ENCODE data around the gene TBC1D12.
"Not testable (repeated sequence)": the region's sequence is repeated elsewhere in the genome, so short reads cannot be mapped to it uniquely, and the experiment has no call there.

Gene TBC1D12

GRCh38 chr10:94456942-94457341, 54.6 kb downstream of the TBC1D12 start:
- DNase-seq, result no peak

DNA sequence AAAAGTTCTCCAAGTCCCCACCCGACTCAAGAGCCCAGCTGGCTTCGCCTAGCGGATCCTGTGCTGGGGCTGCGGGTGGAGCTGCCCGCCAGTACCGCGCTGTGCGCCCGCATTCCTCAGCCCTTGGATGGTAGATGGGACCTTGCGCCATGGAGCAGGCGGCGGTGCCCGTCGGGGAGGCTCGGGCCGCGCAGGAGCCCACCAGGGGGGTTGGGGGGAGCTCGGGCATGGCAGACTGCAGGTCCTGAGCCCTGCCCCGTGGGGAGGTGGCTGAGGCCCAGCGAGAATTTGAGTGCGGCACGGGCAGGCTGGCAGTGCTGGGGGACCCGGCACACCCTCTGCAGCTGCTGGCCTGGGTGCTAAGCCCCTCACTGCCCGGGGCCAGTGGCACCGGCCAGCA, 57.0 kb downstream of the TBC1D12 start:
- no peak for DNase-seq

- DNase-seq, result no peak
Measured at GRCh38 chr10:94461503-94461902, 59.2 kb downstream of the TBC1D12 start.

- no peak for DNase-seq
Measured at GRCh38 chr10:94462130-94462529, 59.8 kb downstream of the TBC1D12 start.

DNA sequence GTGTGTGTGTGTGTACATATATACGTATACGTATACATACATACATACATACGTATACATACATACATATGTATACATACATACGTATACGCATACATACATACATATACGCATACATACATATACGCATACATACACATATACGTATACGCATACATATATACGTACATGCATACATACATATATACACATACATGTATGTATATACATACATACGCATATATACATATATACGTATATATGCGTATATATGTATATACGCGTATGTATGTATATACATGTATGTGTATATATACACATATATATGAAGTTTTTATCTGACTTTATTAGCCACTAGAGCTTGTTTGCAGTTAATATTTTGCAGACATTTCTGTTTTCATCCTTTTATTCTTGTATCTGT, 63.3 kb downstream of the TBC1D12 start:
- no peak for DNase-seq

DNA sequence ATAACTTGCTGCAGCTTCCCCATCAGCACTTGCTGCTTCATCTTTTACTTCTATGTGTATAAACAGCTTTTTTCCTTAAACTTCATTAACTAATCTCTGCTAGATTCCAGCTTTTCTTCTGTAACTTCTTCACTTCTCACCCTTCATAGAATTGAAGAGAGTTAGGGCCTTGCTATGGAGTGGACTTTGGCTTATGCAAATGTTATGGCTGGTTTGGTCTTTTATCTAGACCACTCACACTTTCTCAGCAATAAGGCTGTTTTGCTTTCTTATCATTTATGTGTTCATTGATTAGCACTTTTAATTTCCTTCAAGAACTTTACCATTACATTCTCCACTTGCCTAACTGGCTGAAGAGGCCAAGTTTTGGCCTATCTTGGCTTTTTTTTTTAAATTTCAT, 79.1 kb downstream of the TBC1D12 start:
- DNase-seq, result no peak

GRCh38 chr10:94483970-94484369, 81.6 kb downstream of the TBC1D12 start:
- DNase-seq, result no peak

DNA sequence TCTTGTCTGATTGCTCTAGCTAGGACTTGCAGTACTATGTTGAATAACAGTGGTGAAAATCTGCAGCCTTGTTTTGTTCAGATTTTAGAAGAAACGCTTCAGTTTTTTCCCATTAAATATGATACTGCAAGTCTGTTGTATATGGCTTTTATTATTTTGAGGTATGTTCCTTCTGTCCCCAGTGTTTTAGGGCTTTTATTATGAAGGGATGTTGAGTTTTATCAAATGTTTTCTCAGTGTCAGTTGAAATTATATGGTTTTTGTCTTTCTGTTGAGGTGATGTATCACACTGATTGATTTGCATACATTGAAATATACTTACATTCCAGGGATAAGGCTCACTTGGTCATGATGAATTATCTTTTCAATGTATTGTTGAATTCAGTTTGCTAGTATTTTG, 82.8 kb downstream of the TBC1D12 start:
- no peak for DNase-seq

GRCh38 chr10:94487575-94487974, 85.2 kb downstream of the TBC1D12 start:
- no peak for DNase-seq

- DNase-seq, result no peak
Measured at GRCh38 chr10:94489107-94489506, 86.8 kb downstream of the TBC1D12 start.

DNA sequence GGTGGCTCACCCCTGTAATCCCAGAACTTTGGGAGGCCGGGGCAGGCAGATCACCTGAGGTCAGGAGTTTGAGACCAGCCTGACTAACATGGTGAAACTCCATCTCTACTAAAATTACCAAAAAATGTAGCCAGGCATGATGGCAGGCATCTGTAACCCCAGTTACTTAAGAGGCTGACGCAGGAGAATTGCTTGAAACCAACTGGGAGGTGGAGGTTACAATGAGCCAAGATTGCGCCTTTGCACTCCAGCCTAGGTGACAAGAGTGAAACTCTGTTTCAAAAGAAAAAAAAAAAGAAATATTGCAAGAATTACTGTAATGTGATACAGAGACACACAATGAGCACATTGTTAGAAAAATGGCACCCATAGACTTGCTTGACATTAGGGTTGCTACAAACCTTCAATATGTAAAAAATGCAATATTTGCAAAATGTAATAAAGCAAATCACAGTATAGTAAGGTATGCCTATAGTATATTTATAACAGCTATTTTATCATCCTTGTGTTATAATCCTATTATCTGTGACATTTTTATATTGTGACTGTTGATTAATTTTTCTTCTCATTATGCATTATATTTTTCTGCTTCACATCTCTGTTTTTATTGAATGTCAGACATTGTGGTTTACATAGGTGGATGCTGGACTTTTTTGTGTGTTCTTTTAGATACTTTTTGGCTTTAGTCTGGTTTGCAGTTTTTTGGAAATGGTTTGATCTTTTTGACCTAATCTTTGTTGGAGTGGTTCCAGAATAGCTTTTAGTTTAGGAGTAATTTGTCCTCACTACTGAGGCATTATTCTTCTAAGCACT, 87.8 kb downstream of the TBC1D12 start:
- DNase-seq, result no peak

- no peak for DNase-seq
Measured at GRCh38 chr10:94490789-94491039, 88.4 kb downstream of the TBC1D12 start.

GRCh38 chr10:94493463-94493862, 91.1 kb downstream of the TBC1D12 start:
- DNase-seq, result no peak

GRCh38 chr10:94496010-94496409, 93.7 kb downstream of the TBC1D12 start:
- DNase-seq, result no peak

- DNase-seq, result no peak
Measured at GRCh38 chr10:94496646-94497045, 94.3 kb downstream of the TBC1D12 start.

DNA sequence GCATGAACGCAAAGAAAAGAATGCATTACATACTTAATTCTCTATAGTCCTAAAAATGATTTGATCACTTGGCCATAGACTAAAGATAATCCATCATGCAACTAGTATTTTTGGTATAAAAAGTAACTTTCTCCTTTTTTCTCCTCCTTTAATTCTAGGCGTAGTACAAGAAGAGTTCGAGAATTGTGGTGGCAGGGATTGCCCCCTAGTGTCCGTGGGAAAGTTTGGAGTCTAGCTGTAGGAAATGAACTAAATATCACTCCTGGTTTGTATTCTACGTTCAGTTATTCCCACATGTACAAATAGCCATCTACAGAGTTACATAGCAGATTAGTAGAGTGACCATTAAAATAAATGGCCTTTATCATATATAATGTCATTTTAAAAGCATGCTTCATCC, 97.7 kb downstream of the TBC1D12 start:
- DNase-seq, result peak in 2 of 4 experiments; percentile 1 to 2

DNA sequence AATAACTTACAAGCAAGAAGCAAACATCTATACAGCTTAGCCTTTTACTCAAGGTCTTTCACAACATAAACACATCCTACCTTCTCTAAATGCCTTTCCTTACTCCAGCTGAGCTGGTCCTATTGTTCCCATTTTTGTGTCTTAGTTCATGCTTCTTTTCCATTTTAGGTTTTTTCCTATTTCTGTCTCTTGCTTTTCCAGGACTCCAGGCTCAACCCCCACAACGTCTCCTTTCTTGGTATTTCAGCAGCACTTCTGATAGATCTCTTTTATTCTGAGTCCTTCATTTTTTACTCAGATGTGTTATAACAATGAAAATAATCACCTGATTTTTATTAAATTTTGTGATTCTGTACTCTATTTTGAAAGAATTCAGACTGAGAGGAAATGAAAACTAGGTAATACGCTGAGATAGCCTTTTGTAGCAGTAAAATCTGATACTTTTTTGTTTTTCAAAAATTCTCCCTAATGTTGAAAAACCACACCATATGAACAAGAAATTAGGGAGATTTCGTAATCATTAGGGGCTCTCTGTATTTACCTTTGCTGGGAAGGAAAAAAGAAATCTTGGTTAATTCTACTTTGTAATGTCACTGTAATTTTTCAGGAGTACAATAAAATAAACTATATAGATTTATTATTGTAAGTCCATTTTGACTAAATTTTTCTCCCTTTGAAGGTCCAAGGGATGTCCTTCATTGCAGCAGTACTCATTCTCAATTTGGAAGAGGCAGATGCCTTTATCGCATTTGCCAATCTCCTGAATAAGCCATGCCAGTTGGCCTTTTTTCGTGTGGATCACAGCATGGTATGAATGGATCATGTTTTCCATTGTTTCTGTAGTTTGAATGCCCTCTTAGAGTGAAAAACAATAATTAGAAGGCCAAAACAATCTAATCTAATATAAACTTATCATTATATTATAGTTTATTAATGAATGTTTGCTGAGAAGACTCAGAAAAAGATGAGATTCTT, 119.2 kb downstream of the TBC1D12 start:
- no peak for DNase-seq

DNA sequence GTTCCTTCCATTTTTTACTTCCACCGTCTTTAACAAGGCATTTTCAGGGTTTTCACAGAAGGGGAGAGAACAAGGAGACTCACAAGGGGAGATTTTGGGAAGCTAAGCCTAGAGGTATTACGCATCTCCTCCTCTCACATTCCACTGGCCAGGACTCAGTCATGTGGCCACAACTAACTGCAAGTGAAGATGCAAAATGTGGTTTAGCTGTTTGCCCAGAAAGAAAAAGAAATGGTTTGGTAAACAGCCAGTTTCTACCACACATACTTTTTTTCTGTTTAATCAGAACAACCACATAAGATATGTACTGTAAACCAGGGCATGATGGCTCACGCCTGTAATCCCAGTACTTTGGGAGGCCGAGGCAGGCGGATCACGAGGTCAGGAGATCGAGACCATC, 121.8 kb downstream of the TBC1D12 start:
- DNase-seq, result no peak

DNA sequence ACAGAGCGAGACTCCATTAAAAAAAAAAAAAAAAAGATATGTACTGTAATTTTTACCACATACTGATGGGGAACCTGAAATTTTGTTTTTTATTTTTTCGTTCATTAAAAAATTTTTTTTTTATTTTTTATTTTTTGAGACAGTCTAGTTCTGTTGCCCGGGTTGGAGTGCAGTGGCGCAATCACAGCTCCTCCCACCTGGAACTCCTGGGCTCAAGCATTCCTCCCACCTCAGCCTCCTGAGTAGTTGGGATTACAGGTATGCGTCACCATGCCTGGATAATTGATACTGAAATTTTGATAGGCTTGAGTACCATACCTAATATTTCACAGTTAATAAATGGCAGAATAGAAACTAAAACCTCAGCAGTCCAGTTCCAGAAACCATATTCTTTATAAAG, 122.4 kb downstream of the TBC1D12 start:
- no peak for DNase-seq

DNA sequence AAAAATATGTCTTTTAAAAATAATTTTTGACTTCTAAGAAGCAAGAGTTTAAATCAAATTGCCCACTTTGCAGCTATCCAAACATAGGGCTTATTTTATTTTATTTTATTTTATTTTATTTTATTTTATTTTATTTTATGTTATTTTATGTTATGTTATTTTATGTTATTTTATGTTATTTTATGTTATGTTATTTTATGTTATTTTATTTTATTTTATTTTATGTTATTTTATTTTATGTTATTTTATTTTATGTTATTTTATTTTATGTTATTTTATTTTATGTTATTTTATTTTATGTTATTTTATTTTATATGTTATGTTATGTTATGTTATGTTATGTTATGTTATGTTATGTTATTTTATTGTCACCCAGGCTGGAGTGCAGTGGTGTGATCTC, 129.2 kb downstream of the TBC1D12 start:
- not testable (repeated sequence) for DNase-seq

- DNase-seq, result no peak
Measured at GRCh38 chr10:94533027-94533426, 130.7 kb downstream of the TBC1D12 start.

GRCh38 chr10:94542282-94542681, 139.9 kb downstream of the TBC1D12 start:
- DNase-seq, result not testable (repeated sequence)

DNA sequence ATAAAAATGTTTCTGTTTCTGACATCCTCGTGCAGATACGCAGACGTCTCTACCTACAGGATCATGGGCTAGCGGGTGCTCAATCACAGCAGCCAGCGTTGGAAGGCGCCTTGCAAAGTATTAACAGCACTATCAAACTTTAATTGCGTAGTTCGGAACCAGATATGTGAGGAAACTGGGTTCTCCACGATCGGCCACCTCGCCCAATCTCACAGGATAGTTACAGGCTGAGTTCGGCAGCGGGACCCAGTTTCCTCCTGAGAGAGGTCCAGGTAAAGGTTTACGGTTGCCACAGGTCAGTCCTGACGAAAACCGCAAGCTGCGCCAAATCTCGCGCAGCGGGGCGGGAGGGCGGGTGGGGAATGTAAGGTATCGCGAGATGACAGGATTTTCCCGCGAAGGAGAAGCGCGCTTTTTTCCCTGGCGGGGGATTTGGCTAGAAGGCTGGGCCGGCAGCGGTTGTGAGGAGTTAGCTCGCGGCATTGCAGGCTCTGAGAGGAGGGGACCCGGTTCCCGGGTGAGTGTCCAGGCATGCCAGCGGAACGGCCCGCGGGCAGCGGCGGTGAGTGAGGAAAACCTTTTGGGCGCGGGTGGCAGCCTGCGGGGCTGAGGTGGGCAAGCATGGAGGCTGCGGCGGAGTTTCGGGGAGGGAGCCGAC, 143.2 kb downstream of the TBC1D12 start, which contains the start of gene HELLS:
Gene HELLS, plus strand, starts transcription at position 398 of the 658 bp plus-strand sequence. Its CDS starts 134 bp downstream, at position 532.
- peak; percentile 85 to 96 (median 90) for DNase-seq
